ENCODE data around the gene ARF4. TPM values are rescaled to one million over a fixed set of nuclear protein-coding genes. Genes with fewer than 3 reads are reported as not detected.

Gene ARF4
- polyA plus RNA-seq, 1 donor, result 209 TPM

DNA sequence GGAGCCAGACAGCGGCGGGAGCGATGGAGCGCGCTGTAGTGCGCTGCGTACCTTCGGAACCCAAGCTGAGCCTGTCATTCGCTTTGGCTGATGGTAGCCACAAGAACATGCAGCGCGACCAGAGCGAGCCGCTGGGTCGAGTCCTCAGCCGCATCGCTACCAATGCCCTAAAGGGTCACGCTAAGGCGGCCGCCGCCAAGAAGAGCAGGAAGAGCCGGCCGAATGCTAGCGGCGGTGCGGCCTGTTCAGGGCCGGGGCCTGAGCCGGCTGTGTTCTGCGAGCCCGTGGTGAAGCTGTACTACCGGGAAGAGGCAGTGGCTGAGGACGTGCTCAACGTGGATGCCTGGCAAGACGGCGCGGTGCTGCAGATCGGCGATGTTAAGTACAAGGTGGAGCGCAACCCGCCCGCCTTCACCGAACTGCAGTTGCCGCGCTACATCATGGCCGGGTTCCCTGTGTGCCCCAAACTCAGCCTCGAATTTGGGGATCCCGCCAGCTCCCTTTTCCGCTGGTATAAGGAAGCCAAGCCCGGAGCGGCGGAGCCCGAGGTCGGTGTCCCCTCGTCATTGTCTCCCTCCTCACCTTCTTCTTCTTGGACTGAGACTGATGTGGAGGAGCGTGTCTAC, 40.6 kb downstream of the ARF4 start:
- WGBS (ENCODE audit: insufficient coverage, low lambda C conversion rate), result no CpG with 5 or more reads among the region's 54 CpGs
- H3K9me3 ChIP-seq (ENCODE audit: control insufficient read depth, low read depth, low read length), result peaks cover 2% of the 10 kb centered on the region
- H3K27me3 ChIP-seq (ENCODE audit: control insufficient read depth, insufficient read depth, low read length), result no peaks in the 10 kb centered on the region
- H3K4me1 ChIP-seq (ENCODE audit: control insufficient read depth, insufficient read depth, low read length), result peaks cover 5% of the 10 kb centered on the region
- H3K27ac ChIP-seq (ENCODE audit: low read length), result peak overlapping the region; percentile 84
- DNase-seq, result no peak
- H3K4me3 ChIP-seq (ENCODE audit: low read length), result peak overlapping the region; percentile 98
- peaks cover 7% of the 10 kb centered on the region for H3K36me3 ChIP-seq (ENCODE audit: control insufficient read depth, insufficient read depth, low read length)

DNA sequence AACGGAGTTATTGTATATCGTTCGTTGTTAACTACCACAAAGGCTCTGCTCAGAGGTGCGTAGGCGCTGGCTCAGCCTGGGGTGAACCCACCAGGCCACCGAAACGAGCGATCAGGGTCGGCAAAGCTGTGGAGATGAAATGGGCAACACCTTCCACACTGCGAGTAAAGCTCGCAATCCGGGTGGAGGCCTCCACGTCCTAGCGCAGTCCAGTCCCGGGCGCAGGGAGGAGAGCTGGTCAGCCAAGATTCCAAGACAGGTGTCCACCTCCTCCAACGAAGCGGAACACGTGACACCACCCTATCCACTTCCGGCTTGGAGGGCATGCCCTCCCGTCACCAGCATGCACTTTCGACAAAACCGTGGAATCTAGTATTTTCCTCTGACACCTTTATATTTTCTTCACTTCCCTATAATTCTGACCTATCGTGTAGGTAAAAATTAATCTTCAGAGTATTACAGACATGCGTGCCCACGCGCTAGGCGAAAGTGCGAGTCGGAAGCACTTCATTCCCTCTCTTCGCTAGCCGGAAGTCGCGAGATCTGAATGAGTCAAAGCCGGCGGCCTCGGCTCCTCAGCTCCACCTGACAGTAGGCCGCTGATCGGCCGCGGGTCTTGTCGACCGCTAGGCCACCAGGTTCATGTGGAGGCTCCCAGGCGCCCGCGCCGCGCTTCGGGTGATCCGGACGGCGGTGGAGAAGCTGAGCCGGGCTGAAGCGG, 41.2 kb downstream of the ARF4 start, which contains the start of gene PDE12:
Gene PDE12, plus strand, starts transcription at position 537 of the 721 bp plus-strand sequence. Its CDS starts 106 bp downstream, at position 643.
- peak; percentile 81 to 96 for DNase-seq
- H3K4me3 ChIP-seq (ENCODE audit: low read length), result peak within 1 kb of the TSS; percentile 98
- peaks cover 2% of the 10 kb centered on the region for H3K9me3 ChIP-seq (ENCODE audit: control insufficient read depth, low read depth, low read length)
- peaks cover 7% of the 10 kb centered on the region for H3K36me3 ChIP-seq (ENCODE audit: control insufficient read depth, insufficient read depth, low read length)
- peak within 1 kb of the TSS; percentile 84 for H3K27ac ChIP-seq (ENCODE audit: low read length)
- no CpG with 5 or more reads among the region's 54 CpGs for WGBS (ENCODE audit: insufficient coverage, low lambda C conversion rate)
- H3K27me3 ChIP-seq (ENCODE audit: control insufficient read depth, insufficient read depth, low read length), result no peaks in the 10 kb centered on the region
- peaks cover 5% of the 10 kb centered on the region for H3K4me1 ChIP-seq (ENCODE audit: control insufficient read depth, insufficient read depth, low read length)

DNA sequence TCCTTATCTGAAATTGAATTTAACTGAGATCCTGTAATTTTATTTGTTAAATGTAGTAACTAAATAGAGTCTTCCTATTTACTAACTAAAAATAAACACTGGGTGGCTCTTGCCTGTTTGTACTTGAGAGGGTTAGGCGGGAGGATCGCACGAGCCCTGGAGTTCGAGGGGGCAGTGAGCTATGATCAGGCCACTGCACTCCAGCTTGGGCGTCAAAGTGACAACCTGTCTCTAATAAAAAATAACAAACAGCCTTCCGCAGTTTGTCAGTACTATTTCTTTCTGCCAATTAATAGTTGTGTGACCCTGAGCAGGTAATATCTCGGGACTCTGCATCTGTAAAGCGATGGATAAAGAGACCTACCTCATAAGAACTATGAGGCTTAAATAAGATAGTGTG, 41.8 kb downstream of the ARF4 start:
- H3K27me3 ChIP-seq (ENCODE audit: control insufficient read depth, insufficient read depth, low read length), result no peaks in the 10 kb centered on the region
- H3K4me3 ChIP-seq (ENCODE audit: low read length), result peak overlapping the region; percentile 98
- peaks cover 5% of the 10 kb centered on the region for H3K4me1 ChIP-seq (ENCODE audit: control insufficient read depth, insufficient read depth, low read length)
- peaks cover 5% of the 10 kb centered on the region for H3K36me3 ChIP-seq (ENCODE audit: control insufficient read depth, insufficient read depth, low read length)
- peaks cover 2% of the 10 kb centered on the region for H3K9me3 ChIP-seq (ENCODE audit: control insufficient read depth, low read depth, low read length)
- no peak for DNase-seq
- peak overlapping the region; percentile 84 for H3K27ac ChIP-seq (ENCODE audit: low read length)
- WGBS (ENCODE audit: insufficient coverage, low lambda C conversion rate), result no CpG with 5 or more reads among the region's 8 CpGs

DNA sequence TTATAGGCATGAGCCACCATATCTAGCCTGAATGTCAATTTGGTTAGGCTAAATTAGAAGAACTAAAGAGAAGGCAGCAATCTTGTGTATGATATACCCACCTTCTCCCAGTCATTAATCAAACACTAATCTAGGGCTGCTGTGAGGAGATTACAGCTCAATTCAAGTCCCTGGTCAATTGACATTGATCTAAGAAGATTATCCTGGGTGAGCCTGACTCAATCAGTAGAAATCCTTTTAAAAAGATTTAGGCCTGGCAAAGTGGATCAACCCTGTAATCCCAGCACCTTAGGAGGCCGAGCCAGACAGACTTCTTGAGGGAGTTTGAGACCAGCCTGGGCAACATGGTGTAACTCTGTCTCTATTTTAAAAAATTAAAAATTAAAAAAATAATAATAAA, 50.5 kb downstream of the ARF4 start:
- DNase-seq, result no peak
- no peaks in the 10 kb centered on the region for H3K36me3 ChIP-seq (ENCODE audit: control insufficient read depth, insufficient read depth, low read length)
- no peaks in the 10 kb centered on the region for H3K9me3 ChIP-seq (ENCODE audit: control insufficient read depth, low read depth, low read length)

DNA sequence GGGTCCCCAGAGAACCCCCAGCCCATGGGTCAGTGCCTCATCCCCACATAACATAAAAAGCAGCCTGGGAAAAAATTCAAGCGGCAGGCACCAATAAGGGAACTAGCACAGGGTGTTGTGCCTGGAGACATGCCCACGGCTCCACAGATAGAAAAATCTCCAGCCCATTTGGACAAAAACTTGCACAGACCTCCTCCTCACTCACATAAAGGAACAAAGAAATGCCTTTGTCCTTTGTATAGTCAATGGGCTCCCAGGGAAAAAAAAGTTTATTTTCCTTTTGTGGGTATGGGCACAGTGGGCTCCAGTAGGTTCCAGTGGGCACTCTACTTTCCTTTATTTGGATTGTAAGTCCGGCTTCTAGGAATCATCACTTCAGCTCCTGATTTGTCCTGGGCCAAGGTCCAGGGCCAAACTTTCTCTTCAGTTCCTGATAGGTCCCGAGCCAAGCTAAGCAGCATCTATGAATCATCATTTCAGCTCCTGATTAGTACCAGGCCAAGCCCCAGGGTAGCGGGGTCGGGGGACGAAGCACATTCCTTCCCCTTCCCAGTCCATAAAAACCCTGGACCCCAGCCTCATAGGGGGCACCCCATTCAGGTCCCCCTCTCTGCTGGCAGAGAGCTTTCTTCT, 51.4 kb downstream of the ARF4 start:
- no CpG with 5 or more reads among the region's 7 CpGs for WGBS (ENCODE audit: insufficient coverage, low lambda C conversion rate)
- Histone ChIP-seq H3K9me3 (ENCODE audit: control insufficient read depth, low read depth, low read length) (no peaks in the 10 kb centered on the region), H3K27me3 (ENCODE audit: control insufficient read depth, insufficient read depth, low read length) (no peaks in the 10 kb centered on the region), H3K4me3 (ENCODE audit: low read length) (no peak overlapping the region), H3K36me3 (ENCODE audit: control insufficient read depth, insufficient read depth, low read length) (no peaks in the 10 kb centered on the region), H3K27ac (ENCODE audit: low read length) (no peak overlapping the region), H3K4me1 (ENCODE audit: control insufficient read depth, insufficient read depth, low read length) (no peaks in the 10 kb centered on the region)
- DNase-seq, result no peak

More for the DNA sequence above, 50.5 kb downstream of the ARF4 start:
- no peak overlapping the region for H3K27ac ChIP-seq (ENCODE audit: low read length)
- H3K4me1 ChIP-seq (ENCODE audit: control insufficient read depth, insufficient read depth, low read length), result no peaks in the 10 kb centered on the region
- WGBS (ENCODE audit: insufficient coverage, low lambda C conversion rate), result no CpG with 5 or more reads among the region's 1 CpG
- no peak overlapping the region for H3K4me3 ChIP-seq (ENCODE audit: low read length)
- H3K27me3 ChIP-seq (ENCODE audit: control insufficient read depth, insufficient read depth, low read length), result no peaks in the 10 kb centered on the region

DNA sequence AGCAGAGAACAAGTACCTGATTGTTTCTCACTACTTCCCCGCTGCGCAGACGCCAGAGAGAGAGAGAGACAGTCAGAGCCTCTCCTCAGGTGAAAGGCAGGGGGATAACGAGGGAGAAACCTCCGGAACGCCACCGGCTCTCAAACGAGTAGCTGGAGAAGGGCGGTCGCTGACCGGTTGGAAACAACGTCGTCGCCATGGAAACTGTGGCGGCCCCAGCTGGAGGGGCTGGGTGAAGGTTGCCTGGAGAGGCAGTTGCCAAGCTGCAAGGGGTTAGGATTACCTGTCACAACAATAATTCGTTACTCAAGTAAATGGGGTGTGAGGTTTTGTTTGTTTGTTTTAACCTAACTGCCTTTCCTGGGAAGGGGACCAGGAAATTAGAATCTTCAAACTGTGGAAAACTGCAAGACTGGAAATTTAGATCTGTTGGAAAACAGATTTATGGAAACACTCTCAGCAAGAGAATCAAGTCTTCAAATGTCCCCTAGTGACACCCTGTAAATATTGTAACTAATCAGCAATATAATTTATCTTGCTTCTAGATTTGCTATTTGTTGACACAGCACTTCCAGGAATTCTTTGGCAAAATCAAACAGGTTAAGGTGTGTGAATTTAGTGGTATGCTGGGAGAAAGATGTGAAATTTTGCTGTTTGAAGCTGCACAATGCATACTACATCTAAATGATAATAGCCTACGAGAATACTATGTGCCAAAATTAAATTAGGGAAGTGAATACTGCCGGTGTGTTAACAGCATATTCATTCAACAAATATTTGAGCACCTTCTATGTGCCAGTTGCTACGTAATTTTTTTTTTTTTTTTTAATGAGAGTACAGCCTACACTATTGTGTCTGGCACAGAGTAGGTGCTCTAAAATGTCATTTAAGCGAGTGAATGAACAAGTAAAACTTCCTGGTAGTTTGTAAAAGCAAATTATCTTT, 52.7 kb downstream of the ARF4 start, which contains the start of gene DNAH12:
Gene DNAH12, minus strand, starts transcription at position 164 of the 945 bp plus-strand sequence. CDS start 1,474 bp downstream, outside the sequence.
- DNase-seq, result peak; percentile 41 to 71
- Histone ChIP-seq H3K27me3 (ENCODE audit: control insufficient read depth, insufficient read depth, low read length) (no peaks in the 10 kb centered on the region), H3K9me3 (ENCODE audit: control insufficient read depth, low read depth, low read length) (no peaks in the 10 kb centered on the region), H3K4me1 (ENCODE audit: control insufficient read depth, insufficient read depth, low read length) (no peaks in the 10 kb centered on the region), H3K4me3 (ENCODE audit: low read length) (peak within 1 kb of the TSS; percentile 30), H3K27ac (ENCODE audit: low read length) (no peak within 1 kb of the TSS), H3K36me3 (ENCODE audit: control insufficient read depth, insufficient read depth, low read length) (no peaks in the 10 kb centered on the region)
- 42% methylated on average over 2 of the region's 20 CpGs for WGBS (ENCODE audit: insufficient coverage, low lambda C conversion rate)

DNA sequence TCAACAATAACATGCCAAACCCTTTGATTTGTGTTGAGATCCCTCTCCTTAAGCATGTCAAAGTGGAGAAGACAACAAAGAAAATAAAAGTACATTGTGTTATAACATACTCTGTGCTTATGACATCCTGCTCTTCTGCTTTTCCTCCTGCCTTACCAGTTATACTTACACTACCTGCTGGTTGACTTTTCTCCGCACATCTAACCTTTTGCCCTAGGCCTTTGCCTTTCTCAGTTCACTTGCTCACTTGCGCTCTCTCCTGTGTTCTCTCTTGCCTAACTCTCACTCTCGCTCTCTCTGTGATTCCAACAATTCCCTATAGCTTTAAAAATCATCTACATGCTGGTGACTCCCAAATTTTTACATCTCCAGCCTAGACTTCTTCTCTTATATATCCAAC, 58.7 kb downstream of the ARF4 start:
- Histone ChIP-seq H3K4me3 (ENCODE audit: low read length) (no peak overlapping the region), H3K36me3 (ENCODE audit: control insufficient read depth, insufficient read depth, low read length) (no peaks in the 10 kb centered on the region), H3K9me3 (ENCODE audit: control insufficient read depth, low read depth, low read length) (no peaks in the 10 kb centered on the region), H3K27me3 (ENCODE audit: control insufficient read depth, insufficient read depth, low read length) (no peaks in the 10 kb centered on the region), H3K4me1 (ENCODE audit: control insufficient read depth, insufficient read depth, low read length) (no peaks in the 10 kb centered on the region), H3K27ac (ENCODE audit: low read length) (no peak overlapping the region)
- DNase-seq, result no peak
- WGBS (ENCODE audit: insufficient coverage, low lambda C conversion rate), result 67% methylated on average over 2 of the region's 3 CpGs

DNA sequence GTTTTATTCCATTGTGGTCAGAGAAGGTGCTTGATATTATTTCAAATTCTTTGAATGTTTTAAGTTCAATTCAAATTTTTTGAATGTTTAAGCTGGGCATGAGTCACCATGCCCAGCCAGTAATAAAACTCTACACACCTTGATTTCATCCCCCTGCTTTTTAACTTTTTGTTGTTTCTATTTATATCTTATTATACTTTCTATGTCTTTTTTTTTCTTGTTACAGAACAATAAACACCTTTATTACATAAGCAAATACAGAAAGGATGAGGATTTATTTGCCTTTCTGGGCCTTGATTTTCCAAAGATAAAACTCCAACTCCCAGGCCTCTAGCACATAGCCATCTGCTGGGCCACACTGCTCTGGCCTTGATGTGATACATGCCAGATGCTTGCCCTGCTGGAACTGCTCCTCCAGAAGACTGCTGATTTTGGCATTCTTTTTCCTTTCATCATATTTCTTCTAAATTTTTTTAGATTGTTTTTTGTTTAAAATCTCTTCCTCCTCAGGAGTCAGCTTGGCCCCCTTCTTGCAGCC, 67.0 kb downstream of the ARF4 start:
- no peak overlapping the region for H3K4me3 ChIP-seq (ENCODE audit: low read length)
- no peaks in the 10 kb centered on the region for H3K27me3 ChIP-seq (ENCODE audit: control insufficient read depth, insufficient read depth, low read length)
- H3K36me3 ChIP-seq (ENCODE audit: control insufficient read depth, insufficient read depth, low read length), result no peaks in the 10 kb centered on the region
- DNase-seq, result no peak
- no peaks in the 10 kb centered on the region for H3K9me3 ChIP-seq (ENCODE audit: control insufficient read depth, low read depth, low read length)
- no peak overlapping the region for H3K27ac ChIP-seq (ENCODE audit: low read length)
- H3K4me1 ChIP-seq (ENCODE audit: control insufficient read depth, insufficient read depth, low read length), result no peaks in the 10 kb centered on the region
